Stimulated activated CD4-positive, alpha-beta T cell treated with anti-CD3 and anti-CD28 coated beads, TNF-alpha, amount 100 ng/mL, for 48 hours (primary cell): ENCODE results near the gene SH2D3C.
"Not testable (repeated sequence)": the region's sequence is repeated elsewhere in the genome, so short reads cannot be mapped to it uniquely, and the experiment has no call there.

Source experiments
- DNase-seq, 3 donors: peaks; one replicate each; pipeline ENCODE4 v3.0.0-alpha.2; 2020; ENCODE audit warnings: low read depth in 3 of 3

The SH2D3C gene

DNA sequence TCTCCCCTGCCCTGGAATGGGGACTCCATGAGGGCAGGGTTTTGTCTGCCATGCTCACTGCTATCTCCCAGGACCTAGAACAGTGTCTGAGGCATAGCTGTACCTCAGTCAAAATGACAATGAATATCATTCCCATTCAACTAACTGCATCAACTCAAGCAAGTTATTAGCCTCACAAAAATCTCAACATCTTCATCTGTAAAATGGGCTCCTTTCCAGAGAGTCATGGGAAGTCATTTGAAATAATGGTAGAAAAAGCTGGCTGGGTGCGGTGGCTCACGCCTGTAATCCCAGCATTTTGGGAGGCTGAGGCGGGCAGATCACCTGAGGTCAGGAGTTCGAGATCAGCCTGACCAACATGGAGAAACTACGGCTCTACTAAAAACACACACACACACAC is 9.4 kb downstream of the SH2D3C start:
- DNase-seq: no peak

DNA sequence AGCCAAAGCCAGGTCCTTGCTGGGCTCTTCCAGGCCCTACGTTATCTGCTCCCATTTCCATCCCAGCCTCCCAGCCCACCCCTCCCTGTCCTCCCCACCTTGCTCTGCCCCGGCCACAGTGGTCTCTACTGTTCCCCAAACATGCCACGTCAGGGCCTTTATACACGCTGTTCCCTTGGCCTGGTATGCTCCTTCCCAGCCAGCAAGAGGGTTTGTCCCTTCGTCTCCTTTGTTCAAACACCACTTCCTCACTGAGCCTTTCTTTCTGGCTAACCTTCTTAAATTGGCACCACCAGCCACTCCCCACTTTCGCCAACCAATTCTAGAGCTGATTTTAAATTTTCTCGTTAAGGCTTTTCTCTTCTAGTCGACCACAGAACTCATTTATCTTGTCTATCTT is 9.8 kb downstream of the SH2D3C start:
- DNase-seq: no peak

DNA sequence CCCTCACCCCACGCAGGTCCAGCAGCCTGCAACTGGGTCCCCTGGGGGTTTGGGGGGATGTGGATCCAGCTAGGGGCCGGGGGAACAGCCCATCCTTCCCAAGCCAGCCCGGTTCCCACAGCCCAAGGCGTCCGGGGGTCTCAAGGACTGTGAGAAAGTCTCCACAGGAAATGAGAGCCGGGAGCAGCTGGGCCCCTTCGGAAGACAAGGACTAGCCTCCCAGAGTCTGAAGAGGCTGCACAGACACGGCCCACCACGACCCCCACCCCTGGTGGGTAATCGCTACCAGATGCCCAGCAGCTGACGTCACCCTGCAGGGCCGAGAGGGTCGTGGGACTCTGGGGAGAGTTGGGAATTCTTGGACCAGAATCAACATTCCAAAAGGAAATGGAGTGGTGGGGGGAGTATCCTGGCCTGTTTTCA is 10.5 kb downstream of the SH2D3C start:
- DNase-seq: no peak

DNA sequence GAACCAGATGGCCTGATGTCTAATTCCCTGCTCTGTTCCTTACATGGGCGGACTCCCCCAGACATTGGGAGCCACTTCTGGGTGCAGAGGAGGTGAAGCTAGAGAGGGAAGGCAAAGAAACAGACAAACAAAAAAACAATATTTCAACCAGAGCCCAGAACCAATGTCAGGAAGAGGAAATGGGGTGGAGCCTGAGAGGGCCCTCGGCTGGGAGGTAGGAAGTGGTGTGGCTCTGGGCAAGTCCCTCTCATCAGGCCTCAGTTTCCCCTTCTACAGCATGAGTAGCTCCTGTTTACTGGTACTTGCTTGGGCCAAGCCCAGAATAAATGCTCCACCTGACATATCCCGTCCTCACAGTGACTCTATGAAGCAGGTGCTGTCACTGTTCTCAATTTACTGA is 11.1 kb downstream of the SH2D3C start:
- DNase-seq: no peak

DNA sequence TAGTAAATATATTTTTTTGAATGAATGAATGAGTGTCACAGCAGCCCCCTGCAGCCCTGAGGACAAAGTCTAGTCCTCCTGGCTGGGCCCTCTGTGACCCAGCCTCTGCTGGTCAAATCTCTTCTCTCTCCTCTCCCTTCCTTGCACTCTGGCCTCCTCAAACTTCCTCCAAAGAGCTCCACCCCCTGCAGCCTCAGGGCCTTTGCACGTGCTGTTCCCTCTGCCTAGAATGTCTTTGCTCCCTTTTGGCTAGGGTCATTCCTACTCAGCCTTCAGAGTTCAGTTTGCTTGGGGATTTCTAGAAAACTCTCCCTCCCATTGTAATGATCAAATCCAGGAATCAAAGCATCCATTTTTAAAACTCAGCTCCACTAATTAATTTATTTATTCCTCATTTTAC is 13.0 kb downstream of the SH2D3C start:
- no peak for DNase-seq

- DNase-seq: no peak
Measured at GRCh38 chr9:127763918-127764384, 14.5 kb downstream of the SH2D3C start.

DNA sequence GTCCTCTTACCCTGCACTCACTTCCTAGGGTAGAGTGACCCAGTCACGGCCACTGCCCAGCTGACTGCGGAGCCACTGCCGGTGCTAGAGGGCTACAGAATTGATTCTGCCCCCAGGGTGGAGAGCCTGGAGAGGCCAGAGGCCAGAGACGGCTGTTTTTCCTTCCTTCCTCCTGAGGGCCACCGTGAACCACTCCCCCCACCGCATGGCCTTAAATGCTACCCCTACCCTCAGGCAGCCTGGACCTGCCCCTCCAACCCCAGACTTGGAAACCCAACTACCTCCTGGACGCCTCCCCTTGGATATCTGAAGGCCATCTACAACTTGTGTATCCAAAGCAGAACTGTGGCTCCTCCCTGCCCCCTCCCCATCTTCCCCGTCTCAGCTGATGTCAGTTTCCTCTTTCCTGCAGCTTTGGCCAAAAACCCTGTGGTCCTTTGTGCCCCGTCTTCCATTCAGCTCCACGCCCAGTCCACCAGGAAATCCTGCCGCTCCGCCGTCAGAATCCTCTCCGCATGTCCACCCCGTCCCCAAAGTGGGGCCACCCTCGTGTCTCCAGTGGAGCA is 16.3 kb downstream of the SH2D3C start:
- DNase-seq: no peak

GRCh38 chr9:127761491-127761956 is 16.9 kb downstream of the SH2D3C start:
- DNase-seq: no peak

DNA sequence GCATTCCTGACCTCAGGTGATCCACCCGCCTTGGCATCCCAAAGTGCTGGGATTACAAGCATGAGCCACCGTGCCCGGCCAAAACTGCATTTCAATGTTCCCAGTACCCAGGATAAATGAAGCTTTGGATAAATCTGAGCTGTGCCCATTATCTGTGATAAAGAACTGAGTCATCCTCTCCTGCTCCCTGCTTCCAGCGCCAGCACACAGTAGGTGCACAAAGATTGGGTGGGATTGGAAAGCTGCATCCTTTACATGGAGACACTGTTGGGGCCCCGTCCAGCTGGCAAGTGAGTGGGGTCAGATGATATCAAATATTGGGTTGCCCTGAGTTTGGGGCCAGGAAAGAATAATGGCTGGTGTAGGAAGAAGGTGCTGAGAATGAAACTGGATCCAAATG is 17.4 kb downstream of the SH2D3C start:
- no peak for DNase-seq

DNA sequence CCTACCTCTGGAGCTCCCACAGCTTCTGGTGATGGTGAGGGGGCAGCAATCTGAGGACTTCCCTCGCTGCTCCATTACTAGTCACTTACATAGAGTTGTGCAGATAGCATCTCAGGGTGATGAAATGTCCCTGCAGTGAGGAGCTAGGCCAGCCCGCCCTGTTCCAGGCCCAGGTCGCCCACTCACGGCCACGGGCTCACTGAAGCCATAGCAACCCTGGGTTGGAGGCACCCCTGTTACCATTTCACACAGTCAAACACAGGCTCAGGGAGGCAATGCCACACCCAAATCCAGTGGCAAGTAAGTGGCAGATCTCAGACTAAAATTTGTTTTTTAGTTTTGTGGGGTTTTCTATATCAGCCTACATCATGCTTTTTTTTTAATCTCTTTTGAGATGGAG is 19.6 kb downstream of the SH2D3C start:
- no peak for DNase-seq

GRCh38 chr9:127756776-127757175 is 21.7 kb downstream of the SH2D3C start:
- not testable (repeated sequence) for DNase-seq

- DNase-seq: no peak
Measured at GRCh38 chr9:127756233-127756632, 22.2 kb downstream of the SH2D3C start.

DNA sequence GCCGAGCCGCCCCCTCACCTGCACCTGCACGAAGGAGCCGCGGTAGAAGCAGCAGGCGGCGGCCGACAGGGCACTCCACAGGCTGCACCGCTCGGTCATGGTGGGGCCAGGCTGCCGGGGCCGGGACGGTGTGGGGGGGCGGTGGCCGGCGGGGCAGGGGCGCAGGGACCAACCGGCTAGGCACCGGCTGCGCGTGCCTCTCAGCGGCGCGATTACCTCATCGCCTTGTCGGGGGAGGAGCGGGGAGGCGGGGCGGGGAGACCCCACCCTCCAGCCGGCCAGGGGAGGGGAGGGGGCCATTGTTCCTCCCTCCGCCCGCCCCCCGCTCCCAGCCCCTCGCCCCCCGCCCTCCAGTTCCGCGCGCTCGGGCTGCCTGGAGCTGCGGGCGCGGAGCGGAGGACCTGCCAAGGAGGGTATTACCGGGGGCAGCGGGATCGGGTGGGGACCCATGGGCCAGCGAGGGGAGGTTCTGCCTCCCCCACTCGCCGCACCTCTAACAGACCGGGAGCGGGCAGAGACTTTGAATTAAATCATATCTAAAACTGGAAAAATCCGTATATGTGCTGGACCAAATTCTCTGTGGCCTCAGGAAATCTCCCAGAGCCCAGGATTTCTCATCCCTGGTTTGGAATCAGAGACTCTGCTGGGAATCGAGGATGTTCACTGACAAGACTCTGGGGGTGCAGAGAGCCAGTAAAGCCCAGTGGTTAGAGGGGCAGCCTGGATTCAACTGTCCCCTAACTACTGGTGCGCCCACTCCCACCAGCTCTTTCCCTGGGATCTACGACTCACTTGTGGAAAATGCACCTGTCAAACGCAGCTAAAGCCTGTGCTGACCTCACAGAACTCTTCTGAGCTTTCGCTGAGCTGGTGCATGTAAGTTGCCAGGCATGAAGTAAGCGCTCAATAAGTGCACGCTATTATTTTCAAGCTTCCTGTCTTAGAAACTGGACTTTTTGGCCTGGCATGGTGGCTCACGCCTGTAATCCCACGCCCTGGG is 23.1 kb downstream of the SH2D3C start:
- no peak for DNase-seq

DNA sequence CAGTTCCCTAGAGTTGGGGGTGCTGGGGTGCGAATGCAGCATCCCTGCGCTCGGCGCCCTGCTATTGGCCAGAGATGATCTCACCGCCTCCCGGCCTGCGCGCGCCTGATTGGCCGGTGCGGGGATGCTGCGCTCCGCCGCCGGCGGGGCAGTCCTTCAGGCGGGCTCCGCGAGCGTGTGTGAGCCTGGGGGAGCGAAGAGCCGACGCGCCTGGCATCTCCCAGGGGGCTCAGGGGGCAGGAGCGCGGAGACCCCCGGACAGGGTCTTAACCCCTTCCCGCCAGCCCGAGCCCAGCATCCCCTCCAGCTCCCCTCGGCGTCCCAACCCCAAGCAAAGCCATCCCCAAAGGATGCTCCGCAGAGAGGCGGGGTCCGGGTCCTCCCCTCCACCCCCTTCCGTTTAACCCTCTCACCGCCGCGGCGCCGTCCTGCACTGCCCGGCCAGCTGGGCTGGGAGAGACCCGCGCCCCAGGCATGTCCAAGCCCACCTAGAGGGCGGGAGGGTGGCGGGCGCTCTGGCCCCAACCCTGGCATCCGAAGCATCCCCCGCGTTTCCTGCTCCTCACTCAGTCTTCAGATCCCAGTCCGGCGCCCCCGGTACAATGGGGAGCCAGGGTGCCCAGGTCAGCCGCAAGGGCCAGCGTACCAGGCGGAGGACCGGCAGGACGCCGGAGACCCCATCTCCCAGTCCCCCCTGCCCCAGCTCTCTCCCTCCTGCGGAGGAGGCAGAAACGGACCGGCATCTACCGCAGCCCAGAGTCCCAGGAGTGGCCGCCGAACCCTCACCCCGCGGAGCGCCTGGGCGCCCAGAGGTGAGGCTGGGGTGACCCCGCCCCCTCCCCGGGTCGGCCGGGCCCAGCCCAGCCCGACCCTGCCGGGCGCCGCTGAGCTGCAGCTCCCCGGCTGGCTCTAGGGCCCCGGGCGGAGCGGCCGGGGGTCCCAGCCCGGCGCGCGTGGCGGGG is 24.1 kb downstream of the SH2D3C start:
- DNase-seq: no peak

DNA sequence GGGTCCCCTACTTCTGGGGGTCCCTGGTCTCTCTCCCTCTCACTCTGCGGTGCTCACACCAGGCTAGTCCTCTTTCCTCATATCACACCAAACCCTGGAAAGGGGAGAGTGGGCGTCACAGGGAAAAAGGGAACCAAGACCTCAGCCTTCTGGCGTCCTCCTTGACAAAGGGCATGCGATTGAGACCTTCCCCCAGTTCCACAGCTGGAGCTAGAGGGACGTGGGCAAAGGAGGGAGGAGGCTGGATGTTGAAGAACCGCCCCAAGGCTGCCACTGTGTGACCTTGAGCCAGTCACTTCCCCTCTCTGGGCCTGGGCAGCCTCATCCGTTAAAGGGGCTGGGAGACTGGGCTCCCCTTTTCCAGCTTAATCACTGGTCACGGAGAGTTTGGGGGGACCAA is 24.8 kb downstream of the SH2D3C start:
- DNase-seq: no peak

DNA sequence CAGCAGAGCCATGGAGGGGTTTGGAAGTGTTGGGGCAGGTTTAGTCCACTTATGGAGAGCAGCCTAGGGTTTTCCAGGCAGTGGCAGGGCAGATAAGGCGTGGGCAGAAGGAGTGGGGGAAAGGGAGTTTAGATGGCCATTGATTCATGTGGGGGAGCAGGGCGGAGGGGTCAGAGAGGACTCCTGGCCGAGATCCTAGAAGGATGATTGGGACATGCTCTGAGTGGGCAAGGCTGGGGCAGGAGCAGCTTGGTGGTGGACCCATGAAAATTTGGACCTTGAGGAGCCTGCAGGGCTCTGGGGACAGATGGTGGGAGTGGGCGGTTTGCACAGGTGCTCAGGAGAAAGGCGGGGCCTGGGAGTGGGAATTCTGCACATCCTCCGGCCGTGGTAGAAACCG is 25.3 kb downstream of the SH2D3C start:
- no peak for DNase-seq

GRCh38 chr9:127751269-127752054 is 27.0 kb downstream of the SH2D3C start:
- DNase-seq: no peak

DNA sequence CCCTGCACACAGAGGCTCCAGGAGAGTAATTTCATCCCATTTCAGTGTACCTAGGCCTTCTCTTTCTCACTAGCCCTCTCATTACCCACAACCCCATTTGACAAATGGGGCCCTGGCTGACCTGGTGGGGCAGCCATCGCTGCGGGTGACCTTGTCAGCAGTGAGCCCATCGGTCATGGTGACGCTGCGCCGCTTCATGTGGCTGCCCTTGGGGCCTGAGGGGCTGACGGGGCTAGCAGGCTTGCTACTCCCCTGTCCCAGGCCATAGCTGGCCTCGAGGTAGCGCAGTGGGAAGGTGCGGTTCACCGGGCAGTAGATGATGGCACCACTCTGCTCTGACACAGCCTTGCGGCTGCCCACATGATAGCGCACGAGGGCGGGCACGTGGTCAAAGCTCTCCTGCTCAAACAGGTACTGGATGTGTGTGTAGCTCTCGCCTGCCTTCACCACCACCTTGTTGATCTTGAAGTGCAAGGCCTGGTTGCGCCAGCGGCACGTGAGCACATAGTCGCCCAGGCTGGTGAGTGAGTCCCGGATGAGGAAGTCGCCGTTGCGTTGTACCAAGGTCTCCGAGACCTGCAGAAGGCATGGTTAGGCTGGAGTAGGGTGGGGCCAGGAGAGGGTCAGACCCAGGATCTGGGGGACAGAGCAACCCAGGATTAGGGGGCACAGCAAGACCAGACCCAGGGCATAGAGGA is 29.2 kb downstream of the SH2D3C start:
- DNase-seq: no peak

DNA sequence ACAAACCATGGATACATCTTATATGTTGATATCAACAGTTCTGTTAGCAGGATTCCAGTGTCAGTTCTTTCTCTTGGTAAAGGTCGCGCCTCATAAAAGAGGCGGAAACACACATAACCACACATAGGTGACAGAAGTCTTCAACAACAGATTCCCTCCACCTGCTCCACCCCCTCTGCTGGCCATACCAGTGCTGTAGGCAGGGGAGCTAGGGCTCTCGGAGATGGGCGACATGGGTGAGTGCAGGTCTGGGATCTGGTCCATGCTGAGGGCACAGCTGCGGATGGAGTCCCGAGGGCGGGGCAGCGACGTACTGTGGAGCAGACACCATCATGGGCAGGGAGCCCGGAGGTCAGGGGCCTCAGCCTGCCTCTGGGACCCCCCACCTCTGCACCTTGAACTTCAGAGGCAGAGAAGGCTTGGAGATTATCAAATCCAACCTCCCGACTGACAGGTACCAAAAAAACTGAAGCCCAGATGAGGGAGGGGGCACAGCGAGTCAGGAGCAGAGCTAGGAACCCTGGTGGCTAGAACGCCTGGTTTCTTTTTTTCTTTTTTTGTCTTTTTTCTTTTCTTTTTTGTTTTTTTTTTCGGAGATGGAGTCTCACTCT is 31.4 kb downstream of the SH2D3C start:
- no peak for DNase-seq
